MCF 10A (cell line): Measurements from ENCODE around the gene XYLT1. TPM values are rescaled to one million over a fixed set of nuclear protein-coding genes. Genes with fewer than 3 reads are reported as not detected.

Experiments used
- BruUV-seq: library from RNA; stranded (reverse); fragments of 400-500 nt; replicated peaks from 2 replicates; lab custom pipeline; 2021; lab: Mats Ljungman, UMichigan
- CTCF ChIA-PET: fragments of 300-600 bp; sonication (Branson Sonifier 250); formaldehyde crosslinking; extraction: SDS; loops from one replicate; lab custom pipeline; 2021; ENCODE audit warnings: antibody characterized with exemption, inconsistent platforms; lab: Yijun Ruan, JAX
- POLR2A ChIA-PET: fragments of 300-600, 350-650 bp; sonication (Branson Sonifier 250); formaldehyde crosslinking; extraction: SDS; loops from one replicate; lab custom pipeline; 2020; ENCODE audit warnings: antibody characterized with exemption, inconsistent platforms; lab: Yijun Ruan, JAX
- DNase-seq: peaks from one replicate; pipeline ENCODE4 v3.0.0-alpha.2; 2018; ENCODE audit not compliant: unreplicated experiment
- H3K27ac Mint-ChIP-seq: one replicate; pipeline ENCODE4 v1.8.0; 2022; ENCODE audit warnings: mild to moderate bottlenecking, low read depth, mixed read lengths; ENCODE audit not compliant: unreplicated experiment
- H3K27me3 Mint-ChIP-seq: one replicate; pipeline ENCODE4 v1.8.0; 2022; ENCODE audit warnings: mixed read lengths; ENCODE audit not compliant: insufficient read depth, unreplicated experiment
- H3K36me3 Mint-ChIP-seq: one replicate; pipeline ENCODE4 v1.8.0; 2022; ENCODE audit warnings: mild to moderate bottlenecking, moderate library complexity, mixed read lengths; ENCODE audit not compliant: insufficient read depth, unreplicated experiment
- H3K4me1 Mint-ChIP-seq: one replicate; pipeline ENCODE4 v1.8.0; 2022; ENCODE audit warnings: mixed read lengths; ENCODE audit not compliant: insufficient read depth, unreplicated experiment
- H3K4me3 Mint-ChIP-seq: one replicate; pipeline ENCODE4 v1.8.0; 2022; ENCODE audit warnings: mild to moderate bottlenecking, moderate library complexity, mixed read lengths; ENCODE audit not compliant: unreplicated experiment
- H3K9me3 Mint-ChIP-seq: one replicate; pipeline ENCODE4 v1.8.0; 2022; ENCODE audit warnings: mixed read lengths; ENCODE audit not compliant: unreplicated experiment
- CTCF ChIP-seq: fragments of 200-600 bp; IDR thresholded peaks from one replicate; pipeline ENCODE4 v1.8.0; 2022; ENCODE audit warnings: antibody characterized with exemption, mild to moderate bottlenecking; ENCODE audit not compliant: unreplicated experiment
- intact Hi-C: fragments of 100-400 bp; cut with micrococcal nuclease; formaldehyde crosslinking; loops from 2 replicates; pipeline ENCODE4 v1.14.1; 2022
- total RNA-seq: library from RNA; stranded (reverse); gene quantifications from 2 replicates; pipeline ENCODE4 v1.2.3, GENCODE V29; 2022

Gene XYLT1
- total RNA-seq, 1 experiment from 2014 or later = not detected

- CTCF ChIA-PET = no interaction called here
Measured at GRCh38 chr16:17382949-17383863, 87.6 kb downstream of the XYLT1 start.

GRCh38 chr16:17382514-17382913, 88.2 kb downstream of the XYLT1 start:
- POLR2A ChIA-PET = no interaction called here
- no peaks in the 10 kb centered on the region for H3K36me3 Mint-ChIP-seq
- DNase-seq = no peak

More at GRCh38 chr16:17382949-17383863, 87.6 kb downstream of the XYLT1 start:
- no peak for TF ChIP-seq CTCF
- DNase-seq = no peak
- Mint-ChIP-seq H3K27me3 (no peaks in the 10 kb centered on the region), H3K4me1 (no peaks in the 10 kb centered on the region), H3K9me3 (peaks cover 44% of the 10 kb centered on the region), H3K27ac (no peak overlapping the region), H3K4me3 (no peak overlapping the region), H3K36me3 (no peaks in the 10 kb centered on the region)
- intact Hi-C loops = no loop called here
- BruUV-seq = no TSS peak
- POLR2A ChIA-PET = no interaction called here

GRCh38 chr16:17381784-17382183, 89.0 kb downstream of the XYLT1 start:
- H3K27ac Mint-ChIP-seq = no peak overlapping the region
- intact Hi-C loops = no loop called here
- no peak overlapping the region for H3K4me3 Mint-ChIP-seq
- BruUV-seq = no TSS peak
- DNase-seq = no peak
- peaks cover 38% of the 10 kb centered on the region for H3K9me3 Mint-ChIP-seq
- no peak for TF ChIP-seq CTCF
- ChIA-PET CTCF (no interaction called here), POLR2A (no interaction called here)
- no peaks in the 10 kb centered on the region for H3K27me3 Mint-ChIP-seq
- H3K4me1 Mint-ChIP-seq = no peaks in the 10 kb centered on the region
- no peaks in the 10 kb centered on the region for H3K36me3 Mint-ChIP-seq

More at GRCh38 chr16:17382514-17382913, 88.2 kb downstream of the XYLT1 start:
- H3K4me1 Mint-ChIP-seq = no peaks in the 10 kb centered on the region
- H3K27me3 Mint-ChIP-seq = no peaks in the 10 kb centered on the region
- peaks cover 44% of the 10 kb centered on the region for H3K9me3 Mint-ChIP-seq
- intact Hi-C loops = no loop called here
- CTCF ChIA-PET = no interaction called here
- TF ChIP-seq CTCF = no peak
- no TSS peak for BruUV-seq
- H3K4me3 Mint-ChIP-seq = no peak overlapping the region
- H3K27ac Mint-ChIP-seq = no peak overlapping the region

GRCh38 chr16:17380613-17381012, 90.1 kb downstream of the XYLT1 start:
- Mint-ChIP-seq H3K36me3 (no peaks in the 10 kb centered on the region), H3K27me3 (no peaks in the 10 kb centered on the region), H3K27ac (no peak overlapping the region), H3K9me3 (peaks cover 30% of the 10 kb centered on the region), H3K4me3 (no peak overlapping the region), H3K4me1 (no peaks in the 10 kb centered on the region)
- DNase-seq = no peak
- no peak for TF ChIP-seq CTCF
- intact Hi-C loops = no loop called here
- ChIA-PET CTCF (no interaction called here), POLR2A (no interaction called here)
- BruUV-seq = no TSS peak
